Amniotic stem cell (primary cell): ENCODE data around the gene KCNN4.
"Not testable (repeated sequence)": the region's sequence is repeated elsewhere in the genome, so short reads cannot be mapped to it uniquely, and the experiment has no call there.

ENCODE experiments used
- DNase-seq: peaks from one replicate; lab custom pipeline; 2025; lab: John Stamatoyannopoulos, UW

Gene KCNN4

DNA sequence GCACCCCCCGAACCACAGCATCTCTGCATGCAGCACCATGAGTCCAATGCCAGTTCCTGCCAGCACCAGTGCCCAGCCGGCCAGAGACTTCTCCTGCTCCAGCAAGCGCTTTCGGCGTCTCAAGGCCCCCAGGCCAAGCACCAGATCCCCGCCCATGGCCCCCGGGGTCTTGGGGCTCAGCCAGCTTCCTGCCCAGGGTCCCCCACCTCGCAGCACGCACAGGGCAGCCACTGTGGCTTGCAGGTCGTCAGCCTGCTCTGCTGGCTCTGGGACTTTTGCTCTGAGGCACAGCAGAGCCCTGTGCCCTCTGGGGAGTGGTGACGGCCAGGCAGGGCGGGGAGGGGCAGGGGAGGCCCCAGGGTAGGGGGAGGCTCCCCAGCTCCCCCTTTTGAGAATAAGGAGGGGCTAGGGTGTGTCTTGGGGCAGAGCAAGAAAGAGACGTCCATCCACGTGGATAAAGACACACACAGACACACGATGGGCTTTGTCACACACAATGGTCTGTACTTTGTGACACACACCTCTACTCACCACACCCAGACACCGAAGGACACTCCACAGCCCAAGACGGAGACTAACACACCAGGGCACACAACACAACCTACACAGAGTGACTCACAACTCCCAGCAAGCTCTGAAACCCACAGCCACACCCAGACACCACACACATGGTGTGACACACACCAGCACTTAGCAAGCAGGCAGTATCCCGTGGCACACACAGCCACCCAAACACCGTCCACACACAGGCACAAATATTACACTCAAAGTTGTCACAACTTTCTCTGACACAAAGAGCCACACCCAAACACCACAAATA is at the start of gene KCNN4:
Gene KCNN4 (minus strand): TSS at position 268 of the 820 bp plus-strand sequence. CDS start 112 bp downstream, at position 156.
- DNase-seq, result no peak

DNA sequence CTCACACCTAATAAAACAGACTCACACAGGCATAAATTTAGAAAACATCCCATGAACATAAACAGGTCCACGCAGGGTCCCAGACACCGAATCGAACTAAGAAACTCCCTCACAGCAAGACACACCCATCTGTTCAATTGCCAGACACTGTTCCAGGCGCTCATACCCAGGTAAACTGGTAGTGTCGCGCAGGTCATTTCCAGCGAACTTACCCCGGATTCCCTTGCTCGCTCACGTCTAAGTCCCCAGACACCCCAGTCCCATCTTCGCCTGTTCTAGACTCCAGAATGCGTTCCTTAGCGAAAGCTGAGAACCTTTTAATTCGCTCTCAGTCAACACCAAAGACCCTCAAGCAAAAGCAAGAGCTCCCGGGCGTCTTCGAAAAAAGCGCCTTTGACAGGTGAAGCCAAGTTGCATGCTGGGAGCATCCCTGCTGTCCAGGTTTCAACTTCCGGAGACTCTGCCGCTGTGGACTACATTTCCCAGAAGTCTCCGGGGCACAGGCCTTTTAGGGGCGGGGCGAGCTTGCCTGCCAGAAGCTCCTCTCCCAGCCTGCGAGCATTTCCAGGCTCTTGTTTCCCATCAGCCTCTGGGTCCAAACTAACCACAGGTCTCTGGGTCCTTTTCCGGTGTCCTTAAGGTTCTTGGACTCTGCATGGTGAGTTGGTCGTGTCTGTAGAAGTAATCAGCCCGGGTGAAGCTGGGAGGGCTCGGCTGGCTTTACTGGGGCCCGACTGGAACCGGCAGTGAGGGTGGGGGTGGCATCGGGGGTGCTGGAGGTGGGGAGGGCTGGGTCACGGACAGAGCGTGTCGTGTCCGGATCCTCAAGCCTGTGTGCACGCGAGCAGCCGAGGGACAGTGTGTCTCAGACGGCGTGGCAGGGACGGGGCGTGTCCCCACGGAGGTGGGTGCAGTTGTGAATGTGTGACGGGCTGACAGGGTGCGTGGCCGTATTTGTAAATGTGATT is 46.3 kb upstream of the KCNN4 start, which contains the start of gene ZNF283:
Gene ZNF283 (plus strand): TSS at position 535 of the 968 bp plus-strand sequence. CDS start 6,184 bp downstream, outside the sequence.
- peak; percentile 79 for DNase-seq

GRCh38 chr19:43824572-43824971 is 43.8 kb upstream of the KCNN4 start:
- not testable (repeated sequence) for DNase-seq

- DNase-seq, result not testable (repeated sequence)
Observed at GRCh38 chr19:43823856-43824255, 43.1 kb upstream of the KCNN4 start.

DNA sequence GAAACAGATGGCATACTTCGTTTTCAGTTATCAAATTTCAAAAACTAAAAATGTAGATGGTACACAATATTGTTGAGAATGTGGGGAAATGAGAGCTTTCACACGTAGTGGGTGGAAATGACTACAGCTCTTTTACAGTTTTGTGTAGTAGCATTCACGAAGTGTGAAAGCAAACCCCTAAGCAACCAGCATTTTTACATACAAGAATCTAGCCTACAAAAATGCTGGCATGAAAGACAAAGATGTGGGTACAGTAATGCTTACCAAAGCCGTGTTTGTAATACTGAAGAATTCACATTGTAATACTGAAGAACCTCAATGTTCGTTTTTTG is 40.1 kb upstream of the KCNN4 start:
- DNase-seq, result no peak

DNA sequence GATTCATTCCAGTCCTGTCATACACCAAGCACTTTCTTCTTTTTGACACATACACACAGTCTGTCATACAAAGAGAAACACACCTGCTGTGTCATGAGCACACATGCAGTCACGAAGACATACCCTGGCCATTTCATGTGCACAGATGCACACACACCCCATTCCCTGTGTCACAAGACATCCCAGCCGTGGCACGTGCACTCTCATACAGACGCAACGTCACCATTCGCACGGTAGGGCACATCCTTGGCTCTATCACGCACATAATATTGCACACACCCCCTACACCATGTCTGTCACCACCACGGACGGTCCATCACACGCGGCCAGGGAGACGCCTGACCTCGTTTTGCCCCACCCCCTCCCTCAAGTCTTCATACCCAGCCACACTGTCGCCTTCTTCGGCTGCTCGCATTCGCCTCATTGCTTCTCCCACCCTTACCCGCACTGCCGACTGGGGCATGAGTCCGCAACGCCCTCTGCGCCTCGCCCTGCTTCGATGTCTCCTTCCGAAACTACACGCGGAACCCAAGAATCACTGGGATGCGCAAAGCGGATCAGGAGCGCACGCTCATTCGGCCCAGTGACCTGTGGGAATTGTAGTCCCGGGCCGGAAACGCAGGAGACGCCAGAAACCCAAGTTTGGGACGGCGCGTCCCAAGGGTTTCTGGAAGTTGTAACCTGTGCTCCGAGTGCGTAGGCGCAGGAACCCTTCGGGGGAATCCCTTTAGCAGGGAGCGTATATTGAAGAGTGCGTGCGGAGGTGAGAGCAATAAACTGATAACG is 39.5 kb upstream of the KCNN4 start:
- DNase-seq, result no peak

GRCh38 chr19:43818500-43818899 is 37.7 kb upstream of the KCNN4 start:
- no peak for DNase-seq

GRCh38 chr19:43817454-43817853 is 36.7 kb upstream of the KCNN4 start:
- not testable (repeated sequence) for DNase-seq

DNA sequence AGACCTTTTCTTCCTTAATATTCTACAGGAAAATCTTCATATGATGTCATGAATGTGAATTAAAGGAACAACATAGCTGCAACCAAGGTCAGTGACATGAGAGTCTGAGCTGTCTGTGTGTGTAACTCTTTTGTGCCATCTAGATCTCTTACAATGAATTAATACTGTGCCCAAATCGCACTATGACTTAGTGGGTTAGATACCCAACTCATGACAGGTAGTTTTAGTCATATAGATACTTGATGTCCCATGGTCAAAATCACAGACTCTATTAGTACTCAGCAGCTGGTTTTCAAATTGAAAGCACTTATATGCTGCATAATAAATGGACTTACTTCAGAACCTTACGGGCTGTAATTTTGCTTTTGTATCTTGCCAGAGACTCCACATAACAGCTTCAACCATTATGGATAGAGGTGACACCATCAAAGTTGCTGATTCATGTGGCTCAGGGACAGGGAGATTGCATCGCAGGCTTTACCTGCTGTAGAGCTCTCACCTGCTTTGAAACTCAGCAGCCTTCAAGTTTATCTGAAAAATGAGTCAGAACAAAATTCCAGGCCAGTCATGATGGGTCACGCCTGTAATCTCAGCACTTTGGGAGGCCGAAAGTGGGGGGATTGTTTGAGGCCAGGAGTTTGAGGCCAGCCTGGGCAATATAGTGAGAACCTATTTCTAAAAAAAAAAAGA is 34.0 kb upstream of the KCNN4 start:
- no peak for DNase-seq

DNA sequence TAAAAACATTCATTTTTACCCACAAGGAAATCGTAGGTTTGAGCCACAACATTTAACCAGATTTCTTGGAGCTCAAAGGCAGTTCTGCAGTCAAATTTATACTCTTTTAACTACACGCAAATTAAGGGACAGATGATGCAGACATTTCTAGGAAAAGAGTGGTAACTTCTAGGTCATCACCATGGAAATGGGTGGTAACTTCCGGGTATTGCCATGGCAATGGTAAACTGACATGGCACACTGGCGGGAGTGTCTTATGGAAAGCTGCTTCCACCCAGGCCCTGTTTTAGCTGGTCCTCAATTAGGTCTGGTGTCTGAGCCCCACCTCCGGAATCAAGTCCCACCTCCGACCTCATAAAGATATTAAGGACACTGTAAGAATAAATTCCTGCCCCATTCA is 31.9 kb upstream of the KCNN4 start:
- DNase-seq, result no peak

- DNase-seq, result no peak
Observed at GRCh38 chr19:43812259-43812658, 31.5 kb upstream of the KCNN4 start.

DNA sequence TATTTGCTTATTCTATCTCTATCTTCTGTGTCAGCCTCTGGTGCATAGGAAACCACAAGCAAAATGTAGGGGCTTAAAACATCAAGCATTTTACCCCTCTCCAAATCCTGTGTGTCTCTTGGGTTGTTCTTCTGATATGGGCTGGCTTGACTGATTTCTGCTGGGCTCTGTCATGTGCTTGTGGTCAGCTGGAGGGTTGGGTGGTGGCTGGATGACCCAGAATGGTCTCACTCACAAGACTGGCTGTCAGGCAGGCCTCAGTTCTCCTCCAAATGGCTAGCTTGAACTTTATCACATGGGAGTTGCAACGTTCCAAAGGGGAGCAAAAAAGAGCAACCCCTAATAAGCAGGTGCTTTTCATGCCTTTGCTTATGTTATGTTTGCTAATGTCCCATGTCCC is 31.1 kb upstream of the KCNN4 start:
- DNase-seq, result no peak

GRCh38 chr19:43809762-43810696 is 29.3 kb upstream of the KCNN4 start:
- DNase-seq, result peak; percentile 27

DNA sequence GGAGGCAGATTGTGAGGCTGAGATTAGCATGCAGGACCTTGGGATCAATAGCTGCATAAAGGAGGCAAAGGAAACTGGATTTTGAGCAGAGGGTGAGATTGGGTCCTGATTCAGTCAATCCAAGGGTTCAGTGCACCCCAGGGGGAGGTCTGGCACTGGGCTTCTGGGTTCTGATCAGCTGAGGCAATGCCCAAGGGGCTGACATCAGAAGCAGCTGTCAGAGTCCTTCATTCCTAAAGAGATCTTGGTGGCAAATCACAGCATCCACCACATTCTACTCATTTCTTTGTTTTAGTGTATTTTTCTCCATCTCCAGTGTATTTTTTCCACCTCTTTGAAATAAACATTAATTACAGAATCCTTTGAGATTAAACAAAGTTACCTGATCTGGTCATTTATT is 26.9 kb upstream of the KCNN4 start:
- DNase-seq, result no peak

- no peak for DNase-seq
Observed at GRCh38 chr19:43806848-43807247, 26.1 kb upstream of the KCNN4 start.

- DNase-seq, result not testable (repeated sequence)
Observed at GRCh38 chr19:43806401-43806800, 25.6 kb upstream of the KCNN4 start.

- no peak for DNase-seq
Observed at GRCh38 chr19:43804432-43804831, 23.7 kb upstream of the KCNN4 start.

GRCh38 chr19:43802216-43802951 is 21.6 kb upstream of the KCNN4 start, which contains the start of gene LYPD5:
Gene LYPD5, minus strand, starts transcription at chr19:43802447. Its CDS starts 67 bp downstream, at chr19:43802380.
- DNase-seq, result no peak

GRCh38 chr19:43799502-43800142 is 18.8 kb upstream of the KCNN4 start:
- no peak for DNase-seq
